Upper lobe of left lung (tissue), 6 donors: ENCODE data around the gene PTEN. TPM values are rescaled to one million over a fixed set of nuclear protein-coding genes. Genes with fewer than 3 reads are reported as not detected.
"Not testable (repeated sequence)": the region's sequence is repeated elsewhere in the genome, so short reads cannot be mapped to it uniquely, and the experiment has no call there.

Experiments used
- ATAC-seq, 2 donors: fragments of 200-7000 bp; cut with Tn5 transposase; one replicate each; pipeline ENCODE4 v1.9.1; 2022; ENCODE audit warnings: mild to moderate bottlenecking in 2 of 2, moderate library complexity in 2 of 2; ENCODE audit not compliant: low FRiP score in 2 of 2
- DNase-seq, 2 donors: peaks; one replicate each; pipeline ENCODE4 v3.0.0-alpha.2; 2019 to 2020
- H3K27ac ChIP-seq, 4 donors: fragments of 200-600 bp; sonication (generic); one replicate each; pipeline ENCODE4 v1.5.1; 2016 to 2019
- H3K27me3 ChIP-seq, 4 donors: fragments of 200-600 bp; sonication (generic); one replicate each; pipeline ENCODE4 v1.5.1; 2017 to 2019
- H3K36me3 ChIP-seq, 4 donors: fragments of 200-600 bp; sonication (generic); one replicate each; pipeline ENCODE4 v1.5.1; 2016 to 2019
- H3K4me1 ChIP-seq, 4 donors: fragments of 200-600 bp; sonication (generic); one replicate each; pipeline ENCODE4 v1.5.1; 2018 to 2019
- H3K4me3 ChIP-seq, 4 donors: fragments of 200-600 bp; sonication (generic); one replicate each; pipeline ENCODE4 v1.5.1; 2017 to 2019; ENCODE audit warnings: mild to moderate bottlenecking in 2 of 4, moderate library complexity in 1 of 4
- H3K9me3 ChIP-seq, 4 donors: fragments of 200-600 bp; sonication (generic); one replicate each; pipeline ENCODE4 v1.5.1; 2018 to 2019
- EP300 ChIP-seq, 4 donors: sonication (generic); formaldehyde crosslinking; IDR thresholded peaks; one replicate each; pipeline ENCODE4 v1.5.1; 2017; ENCODE audit warnings: antibody characterized with exemption in 4 of 4, control low read depth in 2 of 4
- POLR2A ChIP-seq, 4 donors: fragments of 450-650 bp; IDR thresholded peaks; one replicate each; pipeline ENCODE4 v1.5.1; 2016 to 2017; ENCODE audit warnings: antibody characterized with exemption in 4 of 4, mild to moderate bottlenecking in 2 of 4
- POLR2AphosphoS5 ChIP-seq, 2 donors: sonication (generic); formaldehyde crosslinking; IDR thresholded peaks; one replicate each; pipeline ENCODE4 v1.5.1; 2017; ENCODE audit warnings: antibody characterized with exemption in 2 of 2
- WGBS, 2 donors: methylation state at CpG; one replicate each; pipeline ENCODE4 v1.1.5; 2017 to 2018; 5-methylcytosine and 5-hydroxymethylcytosine counted together
- total RNA-seq, 6 donors: library from RNA; depleted of rRNA in 4 of 6; stranded (reverse); fragments of >200 nt in 4 of 6; gene quantifications; one replicate each; pipeline versions ENCODE4 v1.1.0 to v1.2.1, GENCODE V29; 2016 to 2021
- TF ChIP-seq, protein P1 (sequence below), 6 experiments: fragments of 450-650 bp in 4 of 6; fragments of 200-600 bp in 2 of 6; sonication (generic) in 2 of 6; IDR thresholded peaks; one replicate each; pipeline ENCODE4 v1.5.1; 2016 to 2019; ENCODE audit warnings: antibody characterized with exemption in 6 of 6
- donor health status: DM: no; HTN: no; CAD: no; lungs with moderate emphysema.
- donor health status: DM: no; HTN: yes; CAD: no; lungs with severe emphysema.

PTEN gene
- total RNA-seq, 6 donors from 2014 or later = 63.3 to 177 (median 99.0) TPM

DNA sequence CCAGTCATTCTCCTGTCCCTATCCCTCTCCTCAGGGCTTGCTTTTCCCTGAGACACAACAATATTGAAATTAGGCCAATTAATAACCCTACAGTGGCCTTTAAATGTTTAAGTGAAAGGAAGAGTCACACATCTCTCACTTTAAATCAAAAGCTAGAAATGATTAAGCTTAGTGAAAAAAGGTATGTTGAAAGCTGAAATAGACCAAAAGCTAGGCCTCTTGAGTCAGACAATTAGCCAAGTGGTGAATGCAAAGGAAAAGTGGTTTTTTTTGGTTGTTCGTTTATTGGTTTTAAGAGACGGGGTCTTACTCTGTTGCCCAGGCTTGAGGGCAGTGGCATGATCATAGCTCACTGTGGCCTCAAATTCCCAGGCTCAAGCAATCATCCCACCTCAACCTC is 35.7 kb upstream of the PTEN start:
- no peak overlapping the region for H3K27ac ChIP-seq
- no peak for DNase-seq
- no peaks in the 10 kb centered on the region for H3K27me3 ChIP-seq
- WGBS, 2 donors = 80 to 83% methylated on average over 2 of the region's 2 CpGs
- no peaks in the 10 kb centered on the region for H3K36me3 ChIP-seq
- H3K4me3 ChIP-seq = no peak overlapping the region
- no peaks in the 10 kb centered on the region for H3K4me1 ChIP-seq
- TF ChIP-seq POLR2A (IDR thresholded peaks at IDR 0.05) (no peak), POLR2AphosphoS5 (IDR thresholded peaks at IDR 0.05) (no peak), EP300 (IDR thresholded peaks at IDR 0.05) (no peak)
- TF ChIP-seq, protein P1, sequence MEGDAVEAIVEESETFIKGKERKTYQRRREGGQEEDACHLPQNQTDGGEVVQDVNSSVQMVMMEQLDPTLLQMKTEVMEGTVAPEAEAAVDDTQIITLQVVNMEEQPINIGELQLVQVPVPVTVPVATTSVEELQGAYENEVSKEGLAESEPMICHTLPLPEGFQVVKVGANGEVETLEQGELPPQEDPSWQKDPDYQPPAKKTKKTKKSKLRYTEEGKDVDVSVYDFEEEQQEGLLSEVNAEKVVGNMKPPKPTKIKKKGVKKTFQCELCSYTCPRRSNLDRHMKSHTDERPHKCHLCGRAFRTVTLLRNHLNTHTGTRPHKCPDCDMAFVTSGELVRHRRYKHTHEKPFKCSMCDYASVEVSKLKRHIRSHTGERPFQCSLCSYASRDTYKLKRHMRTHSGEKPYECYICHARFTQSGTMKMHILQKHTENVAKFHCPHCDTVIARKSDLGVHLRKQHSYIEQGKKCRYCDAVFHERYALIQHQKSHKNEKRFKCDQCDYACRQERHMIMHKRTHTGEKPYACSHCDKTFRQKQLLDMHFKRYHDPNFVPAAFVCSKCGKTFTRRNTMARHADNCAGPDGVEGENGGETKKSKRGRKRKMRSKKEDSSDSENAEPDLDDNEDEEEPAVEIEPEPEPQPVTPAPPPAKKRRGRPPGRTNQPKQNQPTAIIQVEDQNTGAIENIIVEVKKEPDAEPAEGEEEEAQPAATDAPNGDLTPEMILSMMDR (IDR thresholded peaks at IDR 0.05) = no peak
- ATAC-seq = no peak
- no peaks in the 10 kb centered on the region for H3K9me3 ChIP-seq

DNA sequence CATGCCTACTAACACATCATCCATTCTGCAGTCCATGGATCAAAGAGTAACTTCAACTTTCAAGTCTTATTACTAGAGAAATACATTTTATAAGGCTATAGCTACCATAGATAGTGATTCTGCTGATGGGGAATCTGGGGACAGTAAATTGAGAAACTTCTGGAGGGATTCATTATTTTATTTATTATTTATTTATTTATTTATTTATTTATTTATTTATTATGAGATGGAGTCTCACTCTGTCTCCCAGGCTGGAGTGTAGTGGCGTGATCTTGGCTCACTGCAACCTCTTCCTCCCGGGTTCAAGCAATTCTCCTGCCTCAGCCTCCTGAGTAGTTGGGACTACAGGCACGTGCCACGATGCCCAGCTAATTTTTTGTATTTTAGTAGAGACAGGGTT is 34.4 kb upstream of the PTEN start:
- not testable (repeated sequence) for ATAC-seq, H3K27me3 ChIP-seq
- WGBS, 2 donors = 98 to 99% methylated on average over 4 of the region's 4 CpGs

DNA sequence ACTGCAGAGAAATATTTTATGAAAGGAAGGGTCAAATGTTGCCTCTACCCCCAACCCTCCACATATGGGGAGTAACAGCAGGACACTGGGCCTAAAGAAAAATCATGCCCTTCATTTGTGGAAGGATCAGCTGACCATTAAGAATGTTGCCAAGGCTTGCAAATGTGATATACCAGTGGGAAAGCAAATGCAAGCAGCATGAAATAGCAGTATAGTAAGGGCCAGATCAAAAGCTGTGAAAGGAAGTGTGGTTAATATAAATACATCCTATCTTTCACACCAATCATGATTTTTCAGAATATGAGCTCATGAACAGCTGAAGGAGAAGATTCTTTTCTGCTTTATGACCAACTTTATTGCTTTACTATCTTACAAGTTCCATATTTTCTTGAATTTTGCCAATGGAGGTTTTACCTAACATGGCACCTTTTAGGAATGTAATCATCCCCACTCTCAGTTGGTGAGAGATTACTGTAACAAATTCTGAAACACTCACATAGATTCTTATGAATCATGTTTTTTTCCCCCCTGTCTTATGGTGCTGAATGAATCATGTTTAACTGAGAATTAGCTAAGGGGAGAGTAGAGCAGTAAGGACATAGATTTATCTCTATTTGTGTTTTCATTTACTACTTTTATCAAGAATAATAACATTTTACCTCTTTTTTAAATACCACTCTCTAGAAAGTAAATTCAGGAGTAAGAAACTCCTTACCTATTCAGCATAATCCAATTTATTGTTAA is 33.3 kb upstream of the PTEN start:
- Histone ChIP-seq H3K36me3 (no peaks in the 10 kb centered on the region), H3K4me3 (no peak overlapping the region), H3K27ac (no peak overlapping the region), H3K9me3 (no peaks in the 10 kb centered on the region), H3K27me3 (no peaks in the 10 kb centered on the region), H3K4me1 (no peaks in the 10 kb centered on the region)
- no peak for DNase-seq
- TF ChIP-seq EP300 (IDR thresholded peaks at IDR 0.05) = no peak
- TF ChIP-seq POLR2A (IDR thresholded peaks at IDR 0.05) = no peak
- TF ChIP-seq, protein P1 (IDR thresholded peaks at IDR 0.05) = no peak
- TF ChIP-seq POLR2AphosphoS5 (IDR thresholded peaks at IDR 0.05) = no peak
- ATAC-seq = no peak

More for the DNA sequence above, 34.4 kb upstream of the PTEN start:
- not testable (repeated sequence) for H3K9me3 ChIP-seq, DNase-seq, H3K27ac ChIP-seq, H3K4me1 ChIP-seq, H3K4me3 ChIP-seq, H3K36me3 ChIP-seq

DNA sequence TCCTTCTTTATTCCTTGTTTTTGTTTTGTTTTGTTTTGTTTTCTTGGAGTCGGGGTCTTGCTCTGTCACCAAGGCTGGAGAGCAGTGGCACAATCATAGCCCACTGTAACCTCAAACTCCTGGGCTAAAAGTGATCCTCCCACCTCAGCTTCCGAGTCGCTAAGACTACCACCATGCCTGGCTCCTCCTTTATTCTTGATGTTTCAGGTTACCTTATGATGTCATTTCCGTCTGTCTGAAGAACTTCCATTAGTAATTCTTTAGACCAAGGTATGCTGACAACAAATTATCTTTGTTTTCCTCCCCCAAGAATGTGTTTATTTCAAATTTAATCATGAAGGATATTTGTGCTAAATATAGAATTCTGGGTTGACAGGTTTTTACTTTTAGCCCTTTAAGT is 27.3 kb upstream of the PTEN start:
- no peaks in the 10 kb centered on the region for H3K9me3 ChIP-seq
- H3K4me1 ChIP-seq = no peaks in the 10 kb centered on the region
- ATAC-seq (no peak), DNase-seq (no peak)
- H3K36me3 ChIP-seq = no peaks in the 10 kb centered on the region
- H3K27me3 ChIP-seq = no peaks in the 10 kb centered on the region
- 93 to 96% methylated on average over 4 of the region's 4 CpGs for WGBS, 2 donors
- H3K4me3 ChIP-seq = no peak overlapping the region
- no peak overlapping the region for H3K27ac ChIP-seq
- TF ChIP-seq POLR2A (IDR thresholded peaks at IDR 0.05) = no peak
- TF ChIP-seq, protein P1 (IDR thresholded peaks at IDR 0.05) = no peak
- no peak for TF ChIP-seq POLR2AphosphoS5 (IDR thresholded peaks at IDR 0.05)
- TF ChIP-seq EP300 (IDR thresholded peaks at IDR 0.05) = no peak

DNA sequence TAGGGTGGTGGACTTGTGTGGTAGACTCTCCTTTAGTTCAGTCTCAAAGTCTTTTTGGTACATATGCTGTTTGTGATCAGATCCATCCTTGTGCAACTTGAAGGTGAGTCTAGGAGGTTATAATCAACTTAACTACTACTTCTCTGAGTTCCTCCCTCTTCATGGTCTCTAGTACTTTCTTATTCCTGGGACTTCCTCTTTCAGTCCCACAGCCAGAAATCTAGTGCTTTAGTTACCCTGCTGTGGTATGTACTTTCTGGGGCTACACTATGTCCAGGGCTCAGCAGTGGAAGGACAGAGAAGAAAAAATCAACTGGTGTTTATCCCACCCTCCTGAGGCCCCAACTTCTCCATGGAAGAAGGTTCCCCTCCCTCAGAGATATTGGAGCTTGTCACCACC is 26.0 kb upstream of the PTEN start:
- DNase-seq (no peak), ATAC-seq (peak in 1 of 2 donors; percentile 26)
- TF ChIP-seq POLR2AphosphoS5 (IDR thresholded peaks at IDR 0.05) (no peak), EP300 (IDR thresholded peaks at IDR 0.05) (no peak), POLR2A (IDR thresholded peaks at IDR 0.05) (no peak)
- Histone ChIP-seq H3K36me3 (no peaks in the 10 kb centered on the region), H3K27ac (no peak overlapping the region), H3K4me1 (no peaks in the 10 kb centered on the region), H3K9me3 (no peaks in the 10 kb centered on the region), H3K4me3 (no peak overlapping the region), H3K27me3 (no peaks in the 10 kb centered on the region)

DNA sequence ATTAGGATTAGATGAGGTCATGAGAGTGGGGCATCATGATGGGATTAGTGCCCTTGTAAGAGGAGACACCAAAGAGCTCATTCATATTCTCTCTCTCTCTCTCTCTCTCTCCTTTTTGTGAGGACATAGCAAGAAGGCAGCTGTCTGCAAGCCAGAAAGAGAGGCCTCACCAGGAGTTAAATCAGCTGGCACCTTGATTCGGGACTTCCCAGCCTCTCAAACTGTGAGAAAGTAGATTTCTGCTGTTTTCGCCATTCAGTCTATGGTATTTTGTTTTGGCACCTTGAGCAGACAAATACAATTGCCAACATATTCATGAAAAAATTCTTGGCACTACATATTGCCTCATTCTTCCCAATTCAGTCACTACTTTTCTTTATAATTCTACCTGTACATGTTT is 24.8 kb upstream of the PTEN start:
- 67 to 78% methylated on average over 2 of the region's 2 CpGs for WGBS, 2 donors
- TF ChIP-seq POLR2AphosphoS5 (IDR thresholded peaks at IDR 0.05) = no peak
- TF ChIP-seq, protein P1 (IDR thresholded peaks at IDR 0.05) = no peak
- no peak for TF ChIP-seq EP300 (IDR thresholded peaks at IDR 0.05)
- no peaks in the 10 kb centered on the region for H3K9me3 ChIP-seq
- no peaks in the 10 kb centered on the region for H3K27me3 ChIP-seq
- no peaks in the 10 kb centered on the region for H3K36me3 ChIP-seq
- ATAC-seq = no peak
- DNase-seq = no peak
- no peak overlapping the region for H3K27ac ChIP-seq
- H3K4me3 ChIP-seq = no peak overlapping the region
- H3K4me1 ChIP-seq = peaks cover 0 to 3% (median 0%) of the 10 kb centered on the region in 4 donors
